ENCODE measurements around the gene MR1. TPM values are rescaled to one million over a fixed set of nuclear protein-coding genes. Genes with fewer than 3 reads are reported as not detected.

MR1 gene
- total and polyA plus RNA-seq, 9 of the 15 experiments (the other 6 are each of a cell fraction or from before 2014, with no cell fraction given) = 9.7 to 21.7 (median 15.6) TPM

DNA sequence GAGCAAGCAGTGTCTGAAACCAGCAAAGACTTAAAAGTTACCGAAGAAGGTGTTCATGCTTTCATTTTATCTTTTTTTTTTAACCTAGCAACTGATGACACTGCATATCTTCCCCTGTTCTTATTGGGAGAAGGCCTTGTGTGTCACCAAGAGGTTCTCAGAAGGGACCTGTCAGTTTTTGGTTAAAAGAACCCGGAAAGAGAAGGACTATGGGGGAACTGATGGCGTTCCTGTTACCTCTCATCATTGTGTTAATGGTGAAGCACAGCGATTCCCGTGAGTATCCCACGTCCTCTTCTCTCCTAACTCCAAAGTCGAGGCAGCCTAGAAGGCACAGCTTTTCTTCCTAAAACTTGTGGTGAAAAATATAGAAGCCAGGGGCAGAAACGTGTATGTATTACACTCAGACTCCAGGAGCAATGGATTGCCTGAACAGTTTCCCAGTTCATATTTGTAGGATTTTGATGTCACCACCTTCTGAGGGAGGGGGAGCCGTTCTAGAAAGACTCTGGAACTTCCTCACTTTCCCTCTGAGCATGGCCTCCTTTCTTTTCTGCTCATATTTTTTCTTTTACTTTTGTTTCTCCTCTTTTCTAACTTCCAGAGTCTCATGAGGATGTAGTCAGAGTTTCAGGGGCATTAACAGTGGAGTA, at the start of gene MR1 (continued):
- TF ChIP-seq, protein P1, sequence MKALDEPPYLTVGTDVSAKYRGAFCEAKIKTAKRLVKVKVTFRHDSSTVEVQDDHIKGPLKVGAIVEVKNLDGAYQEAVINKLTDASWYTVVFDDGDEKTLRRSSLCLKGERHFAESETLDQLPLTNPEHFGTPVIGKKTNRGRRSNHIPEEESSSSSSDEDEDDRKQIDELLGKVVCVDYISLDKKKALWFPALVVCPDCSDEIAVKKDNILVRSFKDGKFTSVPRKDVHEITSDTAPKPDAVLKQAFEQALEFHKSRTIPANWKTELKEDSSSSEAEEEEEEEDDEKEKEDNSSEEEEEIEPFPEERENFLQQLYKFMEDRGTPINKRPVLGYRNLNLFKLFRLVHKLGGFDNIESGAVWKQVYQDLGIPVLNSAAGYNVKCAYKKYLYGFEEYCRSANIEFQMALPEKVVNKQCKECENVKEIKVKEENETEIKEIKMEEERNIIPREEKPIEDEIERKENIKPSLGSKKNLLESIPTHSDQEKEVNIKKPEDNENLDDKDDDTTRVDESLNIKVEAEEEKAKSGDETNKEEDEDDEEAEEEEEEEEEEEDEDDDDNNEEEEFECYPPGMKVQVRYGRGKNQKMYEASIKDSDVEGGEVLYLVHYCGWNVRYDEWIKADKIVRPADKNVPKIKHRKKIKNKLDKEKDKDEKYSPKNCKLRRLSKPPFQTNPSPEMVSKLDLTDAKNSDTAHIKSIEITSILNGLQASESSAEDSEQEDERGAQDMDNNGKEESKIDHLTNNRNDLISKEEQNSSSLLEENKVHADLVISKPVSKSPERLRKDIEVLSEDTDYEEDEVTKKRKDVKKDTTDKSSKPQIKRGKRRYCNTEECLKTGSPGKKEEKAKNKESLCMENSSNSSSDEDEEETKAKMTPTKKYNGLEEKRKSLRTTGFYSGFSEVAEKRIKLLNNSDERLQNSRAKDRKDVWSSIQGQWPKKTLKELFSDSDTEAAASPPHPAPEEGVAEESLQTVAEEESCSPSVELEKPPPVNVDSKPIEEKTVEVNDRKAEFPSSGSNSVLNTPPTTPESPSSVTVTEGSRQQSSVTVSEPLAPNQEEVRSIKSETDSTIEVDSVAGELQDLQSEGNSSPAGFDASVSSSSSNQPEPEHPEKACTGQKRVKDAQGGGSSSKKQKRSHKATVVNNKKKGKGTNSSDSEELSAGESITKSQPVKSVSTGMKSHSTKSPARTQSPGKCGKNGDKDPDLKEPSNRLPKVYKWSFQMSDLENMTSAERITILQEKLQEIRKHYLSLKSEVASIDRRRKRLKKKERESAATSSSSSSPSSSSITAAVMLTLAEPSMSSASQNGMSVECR (CRISPR knock-in tag; IDR thresholded peaks at IDR 0.05) = no peak
- no peak for TF ChIP-seq CEBPB (tag; IDR thresholded peaks at IDR 0.05)
- TF ChIP-seq ZZZ3 (IDR thresholded peaks at IDR 0.05) = no peak
- no peak for TF ChIP-seq MCM5 (IDR thresholded peaks at IDR 0.05; ENCODE audit: low read depth)
- no peak for TF ChIP-seq ADNP (tag; IDR thresholded peaks at IDR 0.05)
- TF ChIP-seq HMGN3 (IDR thresholded peaks at IDR 0.05; ENCODE audit: borderline replicate concordance, extremely low read depth, insufficient read length, low read depth, low read length) = no peak
- TF ChIP-seq FOXP4 (CRISPR knock-in tag; IDR thresholded peaks at IDR 0.05; ENCODE audit: borderline replicate concordance) = no peak
- TF ChIP-seq, protein P2, sequence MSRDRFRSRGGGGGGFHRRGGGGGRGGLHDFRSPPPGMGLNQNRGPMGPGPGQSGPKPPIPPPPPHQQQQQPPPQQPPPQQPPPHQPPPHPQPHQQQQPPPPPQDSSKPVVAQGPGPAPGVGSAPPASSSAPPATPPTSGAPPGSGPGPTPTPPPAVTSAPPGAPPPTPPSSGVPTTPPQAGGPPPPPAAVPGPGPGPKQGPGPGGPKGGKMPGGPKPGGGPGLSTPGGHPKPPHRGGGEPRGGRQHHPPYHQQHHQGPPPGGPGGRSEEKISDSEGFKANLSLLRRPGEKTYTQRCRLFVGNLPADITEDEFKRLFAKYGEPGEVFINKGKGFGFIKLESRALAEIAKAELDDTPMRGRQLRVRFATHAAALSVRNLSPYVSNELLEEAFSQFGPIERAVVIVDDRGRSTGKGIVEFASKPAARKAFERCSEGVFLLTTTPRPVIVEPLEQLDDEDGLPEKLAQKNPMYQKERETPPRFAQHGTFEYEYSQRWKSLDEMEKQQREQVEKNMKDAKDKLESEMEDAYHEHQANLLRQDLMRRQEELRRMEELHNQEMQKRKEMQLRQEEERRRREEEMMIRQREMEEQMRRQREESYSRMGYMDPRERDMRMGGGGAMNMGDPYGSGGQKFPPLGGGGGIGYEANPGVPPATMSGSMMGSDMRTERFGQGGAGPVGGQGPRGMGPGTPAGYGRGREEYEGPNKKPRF (IDR thresholded peaks at IDR 0.05; ENCODE audit: low read depth, low read length) = no peak
- no peak for TF ChIP-seq SP2 (IDR thresholded peaks at IDR 0.05; ENCODE audit: extremely low read depth, low read depth, low read length, poor library complexity, severe bottlenecking)
- no peak for TF ChIP-seq TAF7 (tag; IDR thresholded peaks at IDR 0.05)
- TF ChIP-seq ZBTB33 (CRISPR knock-in tag; IDR thresholded peaks at IDR 0.05) = no peak
- no peak for TF ChIP-seq STAT5B (CRISPR knock-in tag; IDR thresholded peaks at IDR 0.05)
- TF ChIP-seq THRB (CRISPR knock-in tag; conservative IDR thresholded peaks at IDR 0.05) = no peak
